ENCODE data around the gene ZFYVE1. TPM values are rescaled to one million over a fixed set of nuclear protein-coding genes. Genes with fewer than 3 reads are reported as not detected.
A peak's percentile ranks its signal among the peaks of the same experiment; 100 is the strongest.
"Not testable (repeated sequence)": the region's sequence is repeated elsewhere in the genome, so short reads cannot be mapped to it uniquely, and the experiment has no call there.

Gene ZFYVE1
- total and polyA plus RNA-seq, 5 experiments from 2014 or later, result 4.1 to 20.5 (median 6.4) TPM

- POLR2A ChIA-PET, result no interaction called here
- ATAC-seq (no peak), DNase-seq (no peak)
- Mint-ChIP-seq H3K27ac (peak overlapping the region in 1 of 10 donors; percentile 66), H3K36me3 (peaks cover 0 to 62% (median 25%) of the 10 kb centered on the region in 3 donors), H3K4me3 (no peak overlapping the region), H3K9me3 (no peaks in the 10 kb centered on the region), H3K27me3 (no peaks in the 10 kb centered on the region), H3K4me1 (peaks cover 0 to 6% (median 3%) of the 10 kb centered on the region in 4 donors)
These were observed 58.6 kb downstream of the ZFYVE1 start for GRCh38 chr14:72968316-72968715.

GRCh38 chr14:72966038-72966437 is 60.9 kb downstream of the ZFYVE1 start:
- Mint-ChIP-seq H3K27ac (no peak overlapping the region), H3K4me1 (peaks cover 0 to 6% (median 3%) of the 10 kb centered on the region in 4 donors), H3K36me3 (peaks cover 0 to 58% (median 16%) of the 10 kb centered on the region in 3 donors), H3K27me3 (no peaks in the 10 kb centered on the region), H3K4me3 (no peak overlapping the region), H3K9me3 (no peaks in the 10 kb centered on the region)
- ATAC-seq (no peak), DNase-seq (no peak)
- POLR2A ChIA-PET, result interaction anchor here (0.6 kb wide), 1 partner anchor 70 kb away, joined by 6 read pairs; no protein-coding TSS in a partner anchor

GRCh38 chr14:72965249-72965648 is 61.7 kb downstream of the ZFYVE1 start:
- Mint-ChIP-seq H3K9me3 (no peaks in the 10 kb centered on the region), H3K4me1 (peaks cover 0 to 6% (median 3%) of the 10 kb centered on the region in 4 donors), H3K36me3 (peaks cover 0 to 58% (median 22%) of the 10 kb centered on the region in 3 donors), H3K27ac (peak overlapping the region in 4 of 10 donors; percentile 2 to 80 (median 42)), H3K27me3 (no peaks in the 10 kb centered on the region), H3K4me3 (no peak overlapping the region)
- ATAC-seq (no peak), DNase-seq (no peak)
- POLR2A ChIA-PET, result no interaction called here

GRCh38 chr14:72962829-72963312 is 64.0 kb downstream of the ZFYVE1 start:
- ATAC-seq, result no peak
- POLR2A ChIA-PET, result no interaction called here

GRCh38 chr14:72962336-72962754 is 64.6 kb downstream of the ZFYVE1 start:
- H3K27me3 Mint-ChIP-seq, ATAC-seq, H3K4me1 Mint-ChIP-seq, POLR2A ChIA-PET, DNase-seq, H3K4me3 Mint-ChIP-seq, H3K9me3 Mint-ChIP-seq: not testable (repeated sequence)
- H3K36me3 Mint-ChIP-seq, result peaks cover 0 to 62% (median 16%) of the 10 kb centered on the region in 3 donors
- H3K27ac Mint-ChIP-seq, result peak overlapping the region in 1 of 10 donors; percentile 43

More at GRCh38 chr14:72962829-72963312, 64.0 kb downstream of the ZFYVE1 start:
- H3K27me3 Mint-ChIP-seq, result no peaks in the 10 kb centered on the region
- H3K27ac Mint-ChIP-seq, result peak overlapping the region in 2 of 10 donors; percentile 8 to 43
- peaks cover 0 to 62% (median 16%) of the 10 kb centered on the region in 3 donors for H3K36me3 Mint-ChIP-seq
- no peaks in the 10 kb centered on the region for H3K9me3 Mint-ChIP-seq
- no peak overlapping the region for H3K4me3 Mint-ChIP-seq
- peaks cover 0 to 6% (median 3%) of the 10 kb centered on the region in 4 donors for H3K4me1 Mint-ChIP-seq
- DNase-seq, result no peak

- no peak overlapping the region for H3K4me3 Mint-ChIP-seq
- H3K9me3 Mint-ChIP-seq, result no peaks in the 10 kb centered on the region
- H3K27me3 Mint-ChIP-seq, result no peaks in the 10 kb centered on the region
- no peak for DNase-seq
- H3K4me1 Mint-ChIP-seq, result peaks cover 0 to 6% (median 3%) of the 10 kb centered on the region in 4 donors
- POLR2A ChIA-PET, result no interaction called here
- H3K27ac Mint-ChIP-seq, result peak overlapping the region in 2 of 10 donors; percentile 28 to 43
- peaks cover 0 to 63% (median 16%) of the 10 kb centered on the region in 3 donors for H3K36me3 Mint-ChIP-seq
- ATAC-seq, result no peak
These were observed 65.1 kb downstream of the ZFYVE1 start for GRCh38 chr14:72961579-72962335.

- Mint-ChIP-seq H3K36me3 (peaks cover 0 to 70% (median 16%) of the 10 kb centered on the region in 3 donors), H3K27ac (peak overlapping the region in 1 of 10 donors; percentile 13)
- DNase-seq, POLR2A ChIA-PET, H3K9me3 Mint-ChIP-seq, H3K4me3 Mint-ChIP-seq, ATAC-seq, H3K4me1 Mint-ChIP-seq, H3K27me3 Mint-ChIP-seq: not testable (repeated sequence)
These were observed 65.9 kb downstream of the ZFYVE1 start for GRCh38 chr14:72961016-72961415.

GRCh38 chr14:72958548-72958947 is 68.4 kb downstream of the ZFYVE1 start:
- Mint-ChIP-seq H3K27me3 (no peaks in the 10 kb centered on the region), H3K27ac (no peak overlapping the region), H3K9me3 (no peaks in the 10 kb centered on the region), H3K4me1 (peaks cover 0 to 3% (median under 1%) of the 10 kb centered on the region in 4 donors), H3K4me3 (no peak overlapping the region), H3K36me3 (peaks cover 0 to 87% (median 19%) of the 10 kb centered on the region in 3 donors)
- POLR2A ChIA-PET, result no interaction called here
- no peak for ATAC-seq
- no peak for DNase-seq

- DNase-seq (no peak), ATAC-seq (no peak)
- peaks cover 0 to 84% (median 19%) of the 10 kb centered on the region in 3 donors for H3K36me3 Mint-ChIP-seq
- H3K9me3 Mint-ChIP-seq, result no peaks in the 10 kb centered on the region
- POLR2A ChIA-PET, result no interaction called here
- H3K4me3 Mint-ChIP-seq, result no peak overlapping the region
- no peaks in the 10 kb centered on the region for H3K27me3 Mint-ChIP-seq
- H3K4me1 Mint-ChIP-seq, result no peaks in the 10 kb centered on the region
- H3K27ac Mint-ChIP-seq, result peak overlapping the region in 1 of 10 donors; percentile 43
These were observed 69.7 kb downstream of the ZFYVE1 start for GRCh38 chr14:72957213-72957612.

- H3K4me3 Mint-ChIP-seq, H3K27me3 Mint-ChIP-seq, POLR2A ChIA-PET, ATAC-seq, DNase-seq, H3K9me3 Mint-ChIP-seq, H3K4me1 Mint-ChIP-seq: not testable (repeated sequence)
- H3K27ac Mint-ChIP-seq, result peak overlapping the region in 1 of 10 donors; percentile 35
- H3K36me3 Mint-ChIP-seq, result peaks cover 0 to 84% (median 21%) of the 10 kb centered on the region in 3 donors
These were observed 70.2 kb downstream of the ZFYVE1 start for GRCh38 chr14:72956741-72957140.

GRCh38 chr14:72952171-72952570 is 74.7 kb downstream of the ZFYVE1 start:
- no peaks in the 10 kb centered on the region for H3K27me3 Mint-ChIP-seq
- H3K4me3 Mint-ChIP-seq, result no peak overlapping the region
- H3K9me3 Mint-ChIP-seq, result no peaks in the 10 kb centered on the region
- POLR2A ChIA-PET, result no interaction called here
- peaks cover 0 to 66% (median 12%) of the 10 kb centered on the region in 3 donors for H3K36me3 Mint-ChIP-seq
- peaks cover 0 to 2% (median 0%) of the 10 kb centered on the region in 4 donors for H3K4me1 Mint-ChIP-seq
- DNase-seq, result no peak
- H3K27ac Mint-ChIP-seq, result no peak overlapping the region
- no peak for ATAC-seq

GRCh38 chr14:72948481-72949138 is 78.3 kb downstream of the ZFYVE1 start:
- Mint-ChIP-seq H3K9me3 (no peaks in the 10 kb centered on the region), H3K36me3 (peaks cover 0 to 63% (median 9%) of the 10 kb centered on the region in 3 donors), H3K27me3 (no peaks in the 10 kb centered on the region), H3K4me3 (no peak overlapping the region), H3K27ac (peak overlapping the region in 1 of 10 donors; percentile 13), H3K4me1 (peaks cover 0 to 2% (median 0%) of the 10 kb centered on the region in 4 donors)
- ATAC-seq (peak; percentile 52 to 56), DNase-seq (peak; percentile 26 to 78 (median 50))
- POLR2A ChIA-PET, result interaction anchor here (1.6 kb wide), 1 partner anchor 21 kb away, joined by 6 read pairs; the partner anchor contains the start of gene DCAF4

Data from naive thymus-derived CD8-positive, alpha-beta T cell (primary cell).